HepG2 (cell line): ENCODE data around the gene ZNF764. TPM values are rescaled to one million over a fixed set of nuclear protein-coding genes. Genes with fewer than 3 reads are reported as not detected.

Experiments used
- BRD4 ChIP-seq: sonication (generic); formaldehyde crosslinking; IDR thresholded peaks from 2 replicates; pipeline ENCODE4 v1.4.0; 2020; ENCODE audit warnings: missing genetic modification reagents
- DRAP1 ChIP-seq: IDR thresholded peaks from 2 replicates; pipeline ENCODE4 v1.6.1; 2016; ENCODE audit warnings: missing genetic modification reagents, missing compliant biosample characterization
- GTF2F1 ChIP-seq: fragments of 150-350 bp; IDR thresholded peaks from 2 replicates; pipeline ENCODE4 v1.6.1; 2014; ENCODE audit warnings: low read length
- HCFC1 ChIP-seq: fragments of 150-350 bp; IDR thresholded peaks from 2 replicates; pipeline ENCODE4 v1.6.1; 2014; ENCODE audit warnings: low read depth, low read length
- HMGXB4 ChIP-seq, 2 experiments: sonication (generic) in 1 of 2; formaldehyde crosslinking in 1 of 2; IDR thresholded peaks; 2 replicates each; pipeline versions ENCODE4 v1.4.0 to v1.6.1; 2018 to 2020; ENCODE audit warnings: missing genetic modification reagents in 2 of 2, borderline replicate concordance in 1 of 2, low read depth in 1 of 2, mild to moderate bottlenecking in 1 of 2, missing biosample characterization in 1 of 2
- MED13 ChIP-seq: sonication (generic); formaldehyde crosslinking; IDR thresholded peaks from 2 replicates; pipeline ENCODE4 v1.5.0; 2020; ENCODE audit warnings: missing genetic modification reagents
- MZF1 ChIP-seq: sonication (generic); formaldehyde crosslinking; IDR thresholded peaks from 2 replicates; pipeline ENCODE4 v1.8.1; 2023; ENCODE audit warnings: mild to moderate bottlenecking, missing genetic modification reagents, borderline replicate concordance
- NAIF1 ChIP-seq: sonication (generic); formaldehyde crosslinking; IDR thresholded peaks from 2 replicates; pipeline ENCODE4 v1.5.0; 2020; ENCODE audit warnings: mild to moderate bottlenecking, missing genetic modification reagents, borderline replicate concordance
- PAWR ChIP-seq: sonication (generic); formaldehyde crosslinking; IDR thresholded peaks from 2 replicates; pipeline ENCODE4 v1.4.0; 2020; ENCODE audit warnings: missing genetic modification reagents, mild to moderate bottlenecking, borderline replicate concordance
- PITX1 ChIP-seq: sonication (generic); formaldehyde crosslinking; IDR thresholded peaks from 2 replicates; pipeline ENCODE4 v1.5.1; 2020; ENCODE audit warnings: mild to moderate bottlenecking, missing genetic modification reagents
- POLR2G ChIP-seq: fragments of 200-400 bp; formaldehyde crosslinking; IDR thresholded peaks from 2 replicates; pipeline ENCODE4 v1.6.1; 2018; ENCODE audit warnings: mild to moderate bottlenecking, low read depth, low read length, moderate library complexity
- SUZ12 ChIP-seq: fragments of 150-350 bp; IDR thresholded peaks from 2 replicates; pipeline ENCODE4 v1.6.1; 2014; ENCODE audit warnings: low read depth, low read length
- TCF7L2 ChIP-seq: IDR thresholded peaks from 2 replicates; pipeline ENCODE4 v1.6.1; 2011; ENCODE audit warnings: mild to moderate bottlenecking, low read depth, low read length, moderate library complexity
- ZBTB1 ChIP-seq: sonication (generic); formaldehyde crosslinking; IDR thresholded peaks from 2 replicates; pipeline ENCODE4 v1.4.0; 2020; ENCODE audit warnings: missing genetic modification reagents, borderline replicate concordance
- ZFAT ChIP-seq: sonication (generic); formaldehyde crosslinking; conservative IDR thresholded peaks from 2 replicates; pipeline ENCODE4 v1.8.1; 2023; ENCODE audit warnings: missing genetic modification reagents, inconsistent platforms
- ZFP36 ChIP-seq: fragments of 150-350 bp; IDR thresholded peaks from 2 replicates; pipeline ENCODE4 v1.6.1; 2018; ENCODE audit warnings: borderline replicate concordance, low read length, low read depth; ENCODE audit not compliant: partially characterized antibody
- ZHX1 ChIP-seq: sonication (generic); formaldehyde crosslinking; IDR thresholded peaks from 2 replicates; pipeline ENCODE4 v1.8.1; 2022; ENCODE audit warnings: low read depth, mild to moderate bottlenecking, missing genetic modification reagents
- ZNF263 ChIP-seq: sonication (generic); formaldehyde crosslinking; IDR thresholded peaks from 2 replicates; pipeline ENCODE4 v1.4.0; 2020; ENCODE audit warnings: missing genetic modification reagents
- ZNF335 ChIP-seq: sonication (generic); formaldehyde crosslinking; IDR thresholded peaks from 2 replicates; pipeline ENCODE4 v1.4.0; 2020; ENCODE audit warnings: missing genetic modification reagents
- ZNF512 ChIP-seq: sonication (generic); formaldehyde crosslinking; IDR thresholded peaks from 2 replicates; pipeline ENCODE4 v1.4.0; 2020; ENCODE audit warnings: mild to moderate bottlenecking, missing genetic modification reagents
- ZNF577 ChIP-seq: sonication (generic); formaldehyde crosslinking; IDR thresholded peaks from 2 replicates; pipeline ENCODE4 v1.4.0; 2020; ENCODE audit warnings: mild to moderate bottlenecking, low read depth, missing genetic modification reagents, borderline replicate concordance
- ZNF614 ChIP-seq: IDR thresholded peaks from 2 replicates; pipeline ENCODE4 v1.6.1; 2018; ENCODE audit warnings: missing biosample characterization, missing genetic modification reagents, inconsistent platforms, borderline replicate concordance
- ZNF672 ChIP-seq: sonication (generic); formaldehyde crosslinking; IDR thresholded peaks from 2 replicates; pipeline ENCODE4 v1.8.1; 2022; ENCODE audit warnings: missing genetic modification reagents
- ZNF768 ChIP-seq: sonication (generic); formaldehyde crosslinking; IDR thresholded peaks from 2 replicates; pipeline ENCODE4 v1.4.0; 2020; ENCODE audit warnings: missing genetic modification reagents
- ZNF777 ChIP-seq: sonication (generic); formaldehyde crosslinking; IDR thresholded peaks from 2 replicates; pipeline ENCODE4 v1.4.0; 2020; ENCODE audit warnings: missing genetic modification reagents
- ZNF839 ChIP-seq: sonication (generic); formaldehyde crosslinking; IDR thresholded peaks from 2 replicates; pipeline ENCODE4 v1.4.0; 2020; ENCODE audit warnings: missing genetic modification reagents, mild to moderate bottlenecking, borderline replicate concordance
- polyA plus RNA-seq, 8 experiments: library from polyadenylated mRNA; depleted of rRNA in 3 of 8; stranded (reverse) in 7 of 8; unstranded in 1 of 8; fragments of >200 nt; fragmentation: Illumina TruSeq in 4 of 8; extraction: Trizol in 4 of 8; gene quantifications; 2 replicates each; pipeline versions ENCODE4 v1.2.1 to v1.2.3, GENCODE V29; 2011 to 2016; ENCODE audit warnings: low read depth in 4 of 8, missing spikeins in 1 of 8, mixed read lengths in 1 of 8; ENCODE audit not compliant: insufficient read depth in 1 of 8
- total RNA-seq, 5 experiments: library from RNA; depleted of rRNA; stranded (reverse); fragments of >200 nt; fragmentation: Illumina TruSeq; extraction: Trizol; gene quantifications; 2 replicates each; pipeline ENCODE4 v1.2.3, GENCODE V29; 2016; ENCODE audit warnings: low read depth in 1 of 5

ZNF764 gene
- total and polyA plus RNA-seq, 2 of the 13 experiments (the other 11 are each of a cell fraction or from before 2014, with no cell fraction given), result 4.1 to 9.1 TPM

GRCh38 chr16:30558789-30559377 is 709 bp upstream of the ZNF764 start (continued):
- TF ChIP-seq ZNF512, result peak; percentile 70; the same call in 1 of the 2 replicates
- TF ChIP-seq DRAP1 (CRISPR knock-in tag), result no peak
- no peak for TF ChIP-seq ZFAT (CRISPR knock-in tag)
- no peak for TF ChIP-seq PAWR (CRISPR knock-in tag)
- no peak for TF ChIP-seq ZBTB1 (CRISPR knock-in tag)
- TF ChIP-seq ZNF614, result no peak
- TF ChIP-seq ZNF335 (CRISPR knock-in tag), result no peak
- TF ChIP-seq ZNF263 (CRISPR knock-in tag), result no peak
- TF ChIP-seq TCF7L2, result no peak
- no peak for TF ChIP-seq SUZ12
- TF ChIP-seq ZNF672, result no peak
- TF ChIP-seq HCFC1, result no peak
- no peak for TF ChIP-seq BRD4
- no peak for TF ChIP-seq ZNF577 (CRISPR knock-in tag)
- peak; percentile 5; the same call in 1 of the 2 replicates for TF ChIP-seq MED13 (CRISPR knock-in tag)
- TF ChIP-seq NAIF1 (CRISPR knock-in tag), result no peak
- no peak for TF ChIP-seq ZNF777
- no peak for TF ChIP-seq ZHX1 (CRISPR knock-in tag)
- no peak for TF ChIP-seq POLR2G
- no peak for TF ChIP-seq ZFP36
- TF ChIP-seq GTF2F1, result no peak
- TF ChIP-seq PITX1 (CRISPR knock-in tag), result peak; percentile 7; the same call in 1 of the 2 replicates
- TF ChIP-seq ZNF768 (CRISPR knock-in tag), result peak; percentile 41; the same call in 1 of the 2 replicates
- peak; percentile 71; the same call in 1 of the 2 replicates for TF ChIP-seq MZF1 (CRISPR knock-in tag)
- TF ChIP-seq ZNF839, result no peak
- TF ChIP-seq HMGXB4 (CRISPR knock-in tag; IDR thresholded peaks at IDR 0.05; ENCODE audit: borderline replicate concordance in 1 of 2, low read depth in 1 of 2), result no peak
